GM18873 (cell line): ENCODE measurements around the gene RPL37.
"Not testable (repeated sequence)": the region's sequence is repeated elsewhere in the genome, so short reads cannot be mapped to it uniquely, and the experiment has no call there.

Source experiments
- ATAC-seq: cut with Tn5 transposase; IDR thresholded peaks from one replicate; pipeline ENCODE4 v1.9.1; 2021; ENCODE audit warnings: mild to moderate bottlenecking, moderate library complexity, moderate number of reproducible peaks; ENCODE audit not compliant: unreplicated experiment, low FRiP score

Gene RPL37

GRCh38 chr5:40834391-40834848 lies 602 bp downstream of the RPL37 start:
- ATAC-seq = no peak

GRCh38 chr5:40833712-40834229 lies 1.3 kb downstream of the RPL37 start:
- no peak for ATAC-seq

GRCh38 chr5:40832345-40832744 lies 2.7 kb downstream of the RPL37 start:
- ATAC-seq = no peak

GRCh38 chr5:40831346-40832210 lies 3.4 kb downstream of the RPL37 start:
- no peak for ATAC-seq

- ATAC-seq = no peak
Measured at GRCh38 chr5:40829748-40830533, 5.1 kb downstream of the RPL37 start.

GRCh38 chr5:40828690-40829661 lies 6.0 kb downstream of the RPL37 start:
- ATAC-seq = no peak

- no peak for ATAC-seq
Measured at GRCh38 chr5:40828021-40828631, 6.9 kb downstream of the RPL37 start.

- no peak for ATAC-seq
Measured at GRCh38 chr5:40827188-40827977, 7.6 kb downstream of the RPL37 start.

- no peak for ATAC-seq
Measured at GRCh38 chr5:40826489-40827187, 8.4 kb downstream of the RPL37 start.

GRCh38 chr5:40825461-40826043 lies 9.5 kb downstream of the RPL37 start:
- not testable (repeated sequence) for ATAC-seq

- no peak for ATAC-seq
Measured at GRCh38 chr5:40823459-40823858, 11.6 kb downstream of the RPL37 start.

- no peak for ATAC-seq
Measured at GRCh38 chr5:40813698-40814281, 21.2 kb downstream of the RPL37 start.

GRCh38 chr5:40812125-40812524 lies 22.9 kb downstream of the RPL37 start:
- no peak for ATAC-seq

GRCh38 chr5:40801771-40802562 lies 33.1 kb downstream of the RPL37 start:
- ATAC-seq = no peak

- no peak for ATAC-seq
Measured at GRCh38 chr5:40799258-40799657, 35.8 kb downstream of the RPL37 start.

- ATAC-seq = no peak
Measured at GRCh38 chr5:40798801-40799210, 36.2 kb downstream of the RPL37 start.
